GM19438 (cell line): ENCODE data around the gene CERS6.
"Not testable (repeated sequence)": the region's sequence is repeated elsewhere in the genome, so short reads cannot be mapped to it uniquely, and the experiment has no call there.

Source experiments
- ATAC-seq: cut with Tn5 transposase; IDR thresholded peaks from one replicate; pipeline ENCODE4 v1.9.1; 2021; ENCODE audit warnings: low read depth; ENCODE audit not compliant: unreplicated experiment

The CERS6 gene

GRCh38 chr2:168626096-168626495 lies 170.0 kb downstream of the CERS6 start:
- ATAC-seq: no peak

GRCh38 chr2:168626647-168627046 lies 170.6 kb downstream of the CERS6 start:
- ATAC-seq: no peak

GRCh38 chr2:168632709-168633121 lies 176.6 kb downstream of the CERS6 start:
- ATAC-seq: no peak

- ATAC-seq: no peak
Observed at GRCh38 chr2:168633200-168633599, 177.1 kb downstream of the CERS6 start.

- ATAC-seq: no peak
Observed at GRCh38 chr2:168633895-168634294, 177.8 kb downstream of the CERS6 start.

- ATAC-seq: no peak
Observed at GRCh38 chr2:168635065-168635577, 179.0 kb downstream of the CERS6 start.

GRCh38 chr2:168639018-168639417 lies 182.9 kb downstream of the CERS6 start:
- no peak for ATAC-seq

- no peak for ATAC-seq
Observed at GRCh38 chr2:168639441-168639898, 183.4 kb downstream of the CERS6 start.

- ATAC-seq: no peak
Observed at GRCh38 chr2:168640039-168640438, 184.0 kb downstream of the CERS6 start.

GRCh38 chr2:168641636-168642035 lies 185.6 kb downstream of the CERS6 start:
- ATAC-seq: no peak

- no peak for ATAC-seq
Observed at GRCh38 chr2:168642873-168643272, 186.8 kb downstream of the CERS6 start.

- no peak for ATAC-seq
Observed at GRCh38 chr2:168643979-168644378, 187.9 kb downstream of the CERS6 start.

GRCh38 chr2:168645696-168646338 lies 189.7 kb downstream of the CERS6 start:
- ATAC-seq: no peak

GRCh38 chr2:168649105-168649504 lies 193.0 kb downstream of the CERS6 start:
- no peak for ATAC-seq

GRCh38 chr2:168649562-168649961 lies 193.5 kb downstream of the CERS6 start:
- no peak for ATAC-seq

- ATAC-seq: no peak
Observed at GRCh38 chr2:168650139-168650538, 194.1 kb downstream of the CERS6 start.

- no peak for ATAC-seq
Observed at GRCh38 chr2:168650781-168651180, 194.7 kb downstream of the CERS6 start.

GRCh38 chr2:168652997-168653921 lies 197.2 kb downstream of the CERS6 start:
- no peak for ATAC-seq

- no peak for ATAC-seq
Observed at GRCh38 chr2:168654705-168655104, 198.6 kb downstream of the CERS6 start.

- ATAC-seq: no peak
Observed at GRCh38 chr2:168655207-168655606, 199.1 kb downstream of the CERS6 start.

- ATAC-seq: not testable (repeated sequence)
Observed at GRCh38 chr2:168657378-168657777, 201.3 kb downstream of the CERS6 start.
